Vagina (tissue), 2 donors: Measurements from ENCODE around the gene CCM2. TPM values are rescaled to one million over a fixed set of nuclear protein-coding genes. Genes with fewer than 3 reads are reported as not detected.
A peak's percentile ranks its signal among the peaks of the same experiment; 100 is the strongest.

Experiments used
- DNase-seq, 2 donors: peaks; one replicate each; pipeline ENCODE4 v3.0.0-alpha.2; 2017; ENCODE audit errors: extremely low spot score in 2 of 2
- H3K27ac ChIP-seq: fragments of 200-600 bp; sonication (generic); one replicate; pipeline ENCODE4 v1.5.1; 2019
- H3K27me3 ChIP-seq: fragments of 200-600 bp; sonication (generic); one replicate; pipeline ENCODE4 v1.5.1; 2019
- H3K36me3 ChIP-seq, 2 donors: fragments of 200-600 bp; sonication (generic); one replicate each; pipeline ENCODE4 v1.5.1; 2017 to 2019
- H3K4me1 ChIP-seq: fragments of 200-600 bp; sonication (generic); one replicate; pipeline ENCODE4 v1.5.1; 2019
- H3K4me3 ChIP-seq, 2 donors: fragments of 200-600 bp; sonication (generic); 1 replicate in 1 of 2; 2 replicates in 1 of 2; pipeline ENCODE4 v1.5.1; 2016 to 2019
- H3K9me3 ChIP-seq: fragments of 200-600 bp; sonication (generic); one replicate; pipeline ENCODE4 v1.5.1; 2019
- POLR2A ChIP-seq, 2 donors: fragments of 450-650 bp; IDR thresholded peaks; one replicate each; pipeline ENCODE4 v1.6.1; 2017; ENCODE audit warnings: antibody characterized with exemption in 2 of 2, mild to moderate bottlenecking in 2 of 2, moderate library complexity in 2 of 2
- POLR2AphosphoS5 ChIP-seq, 2 donors: sonication (generic); formaldehyde crosslinking; IDR thresholded peaks; one replicate each; pipeline ENCODE4 v1.9.0; 2017; ENCODE audit warnings: antibody characterized with exemption in 2 of 2, mild to moderate bottlenecking in 2 of 2, low read depth in 1 of 2; ENCODE audit not compliant: insufficient read depth in 1 of 2
- intact Hi-C: fragments of 100-400 bp; cut with DNase I; formaldehyde crosslinking; loops from one replicate; pipeline ENCODE4 v1.15.1; 2023
- total RNA-seq: library from RNA; depleted of rRNA; stranded (reverse); fragments of >200 nt; gene quantifications from one replicate; pipeline ENCODE4 v1.2.3, GENCODE V29; 2016
- TF ChIP-seq, protein P1 (sequence below), 3 experiments: fragments of 450-650 bp in 2 of 3; fragments of 200-600 bp in 1 of 3; sonication (generic) in 1 of 3; IDR thresholded peaks; one replicate each; pipeline ENCODE4 v1.5.1; 2017 to 2019; ENCODE audit warnings: antibody characterized with exemption in 3 of 3, mild to moderate bottlenecking in 2 of 3, moderate library complexity in 2 of 3

Gene CCM2
- total RNA-seq, 1 donor from 2014 or later, result 44.2 TPM

- intact Hi-C loops, result loop anchor here (10.0 kb wide), 2 partner anchors 98 to 408 kb away; partner anchors contain the start of genes DDX56 and PURB
- Histone ChIP-seq H3K27me3 (no peaks in the 10 kb centered on the region), H3K4me3 (no peak overlapping the region), H3K9me3 (no peaks in the 10 kb centered on the region), H3K4me1 (peaks cover 58% of the 10 kb centered on the region), H3K27ac (no peak overlapping the region), H3K36me3 (peaks cover 0 to 43% of the 10 kb centered on the region in 2 donors)
- TF ChIP-seq POLR2A (IDR thresholded peaks at IDR 0.05) (no peak), POLR2AphosphoS5 (IDR thresholded peaks at IDR 0.05; ENCODE audit: insufficient read depth in 1 of 2, low read depth in 1 of 2) (no peak)
- TF ChIP-seq, protein P1, sequence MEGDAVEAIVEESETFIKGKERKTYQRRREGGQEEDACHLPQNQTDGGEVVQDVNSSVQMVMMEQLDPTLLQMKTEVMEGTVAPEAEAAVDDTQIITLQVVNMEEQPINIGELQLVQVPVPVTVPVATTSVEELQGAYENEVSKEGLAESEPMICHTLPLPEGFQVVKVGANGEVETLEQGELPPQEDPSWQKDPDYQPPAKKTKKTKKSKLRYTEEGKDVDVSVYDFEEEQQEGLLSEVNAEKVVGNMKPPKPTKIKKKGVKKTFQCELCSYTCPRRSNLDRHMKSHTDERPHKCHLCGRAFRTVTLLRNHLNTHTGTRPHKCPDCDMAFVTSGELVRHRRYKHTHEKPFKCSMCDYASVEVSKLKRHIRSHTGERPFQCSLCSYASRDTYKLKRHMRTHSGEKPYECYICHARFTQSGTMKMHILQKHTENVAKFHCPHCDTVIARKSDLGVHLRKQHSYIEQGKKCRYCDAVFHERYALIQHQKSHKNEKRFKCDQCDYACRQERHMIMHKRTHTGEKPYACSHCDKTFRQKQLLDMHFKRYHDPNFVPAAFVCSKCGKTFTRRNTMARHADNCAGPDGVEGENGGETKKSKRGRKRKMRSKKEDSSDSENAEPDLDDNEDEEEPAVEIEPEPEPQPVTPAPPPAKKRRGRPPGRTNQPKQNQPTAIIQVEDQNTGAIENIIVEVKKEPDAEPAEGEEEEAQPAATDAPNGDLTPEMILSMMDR (IDR thresholded peaks at IDR 0.05), result no peak
- no peak for DNase-seq
Measured at GRCh38 chr7:44982970-44983369, 17.0 kb upstream of the CCM2 start.

DNA sequence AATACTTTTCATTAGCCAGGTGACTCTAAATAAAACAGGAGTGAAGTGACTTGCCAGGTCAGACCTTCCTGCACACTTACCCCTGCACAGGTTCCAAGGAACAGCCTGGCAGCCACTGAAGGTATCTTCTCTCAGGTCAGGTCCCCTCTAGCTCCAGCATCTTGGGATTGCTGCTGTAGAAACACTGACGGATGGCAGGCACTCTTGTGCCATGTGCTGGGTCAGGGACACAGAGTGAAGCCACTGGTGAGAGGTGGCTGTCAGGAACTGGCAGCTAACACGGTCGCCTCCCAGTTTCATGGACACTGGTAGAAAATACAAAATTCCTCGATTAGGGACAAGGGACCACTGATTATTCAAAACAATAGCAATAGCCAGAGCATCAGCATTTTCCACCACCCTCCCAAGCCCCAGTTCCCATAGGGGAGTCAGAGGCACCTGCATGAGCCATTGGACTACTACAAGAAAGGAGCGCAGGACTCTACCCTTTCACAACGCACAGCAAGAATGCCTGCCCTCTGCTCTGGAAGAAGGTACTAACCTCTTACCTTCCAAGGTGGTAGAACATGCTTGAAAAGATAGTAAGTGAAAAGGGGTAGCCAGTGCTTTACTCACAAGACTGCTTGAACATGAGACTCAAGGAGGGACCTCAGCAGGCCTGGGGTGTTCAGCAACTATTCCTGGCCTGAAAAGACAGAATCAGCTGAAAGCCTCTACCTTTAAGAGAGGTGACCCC lies 16.1 kb upstream of the CCM2 start:
- Histone ChIP-seq H3K4me1 (peaks cover 56% of the 10 kb centered on the region), H3K4me3 (no peak overlapping the region), H3K27ac (no peak overlapping the region), H3K27me3 (no peaks in the 10 kb centered on the region), H3K36me3 (peaks cover 0 to 43% of the 10 kb centered on the region in 2 donors), H3K9me3 (no peaks in the 10 kb centered on the region)
- intact Hi-C loops, result loop anchor here (10.0 kb wide), 2 partner anchors 99 to 409 kb away; partner anchors contain the start of genes DDX56 and PURB
- TF ChIP-seq POLR2A (IDR thresholded peaks at IDR 0.05), result no peak
- DNase-seq, result no peak

- intact Hi-C loops, result loop anchor here (10.0 kb wide), 2 partner anchors 100 to 410 kb away; partner anchors contain the start of genes DDX56 and PURB
Measured at GRCh38 chr7:44984478-44984758, 15.6 kb upstream of the CCM2 start.

DNA sequence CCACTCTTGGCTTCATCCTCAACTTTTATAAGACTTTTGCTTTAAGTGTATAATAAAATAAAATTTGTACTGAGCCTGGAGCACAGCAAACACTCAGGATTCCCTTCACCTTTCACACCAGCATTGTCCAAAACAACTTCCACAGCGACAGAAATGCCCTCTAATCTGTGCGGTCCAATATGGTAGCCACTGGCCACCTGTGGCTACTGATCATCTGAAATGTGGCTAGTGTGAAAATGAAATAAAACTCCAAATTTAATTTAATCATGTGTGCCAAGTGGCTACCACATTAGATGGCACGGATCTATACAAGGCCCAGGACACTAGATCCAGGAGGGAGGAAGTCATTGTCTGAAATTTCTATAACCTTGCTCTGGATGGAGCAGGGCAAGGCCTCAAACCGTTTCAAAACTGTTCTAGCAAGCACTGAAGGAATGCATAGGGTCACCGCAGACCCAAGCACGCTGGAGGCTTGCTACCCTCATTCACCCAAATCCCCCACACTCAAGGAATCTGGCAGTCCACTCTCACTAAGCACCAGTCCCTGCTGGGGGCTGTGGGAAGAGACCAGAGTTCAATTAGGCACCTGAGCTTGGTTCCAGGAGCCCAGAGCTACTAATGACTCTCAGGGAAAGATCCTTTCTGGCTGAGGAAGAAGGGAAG lies 14.8 kb upstream of the CCM2 start:
- DNase-seq, result no peak
- intact Hi-C loops, result loop anchor here (10.0 kb wide), 2 partner anchors 100 to 410 kb away; partner anchors contain the start of genes DDX56 and PURB
- peaks cover 0 to 43% of the 10 kb centered on the region in 2 donors for H3K36me3 ChIP-seq
- H3K27me3 ChIP-seq, result no peaks in the 10 kb centered on the region
- peak overlapping the region; percentile 59 to 67 for H3K4me3 ChIP-seq
- H3K9me3 ChIP-seq, result no peaks in the 10 kb centered on the region
- H3K4me1 ChIP-seq, result peaks cover 44% of the 10 kb centered on the region
- TF ChIP-seq, protein P1 (IDR thresholded peaks at IDR 0.05), result no peak
- no peak for TF ChIP-seq POLR2A (IDR thresholded peaks at IDR 0.05)
- no peak for TF ChIP-seq POLR2AphosphoS5 (IDR thresholded peaks at IDR 0.05; ENCODE audit: insufficient read depth in 1 of 2, low read depth in 1 of 2)
- H3K27ac ChIP-seq, result peak overlapping the region; percentile 95

More at GRCh38 chr7:44984478-44984758, 15.6 kb upstream of the CCM2 start:
- no peaks in the 10 kb centered on the region for H3K27me3 ChIP-seq
- no peaks in the 10 kb centered on the region for H3K9me3 ChIP-seq
- H3K36me3 ChIP-seq, result peaks cover 0 to 43% of the 10 kb centered on the region in 2 donors
- H3K4me3 ChIP-seq, result no peak overlapping the region
- DNase-seq, result no peak
- peaks cover 51% of the 10 kb centered on the region for H3K4me1 ChIP-seq
- no peak overlapping the region for H3K27ac ChIP-seq
- TF ChIP-seq, protein P1 (IDR thresholded peaks at IDR 0.05), result no peak
- TF ChIP-seq POLR2AphosphoS5 (IDR thresholded peaks at IDR 0.05; ENCODE audit: insufficient read depth in 1 of 2, low read depth in 1 of 2) (no peak), POLR2A (IDR thresholded peaks at IDR 0.05) (no peak)

DNA sequence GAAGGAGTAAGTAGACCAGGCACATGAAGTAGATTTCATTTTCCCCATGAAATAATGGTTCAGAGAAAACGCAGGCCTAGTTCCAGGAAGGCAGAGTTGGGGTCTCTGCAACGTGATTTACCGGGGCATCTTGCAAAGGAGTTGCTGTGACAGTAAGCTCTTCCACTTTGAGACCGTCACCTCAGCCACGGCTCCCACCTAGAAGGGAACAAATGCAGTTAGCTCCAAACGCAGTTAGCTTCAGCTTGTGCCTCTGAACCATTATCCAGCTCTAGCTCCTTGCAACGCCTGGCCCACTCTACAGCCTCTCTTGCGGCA lies 14.1 kb upstream of the CCM2 start:
- no peak for DNase-seq
- H3K27me3 ChIP-seq, result no peaks in the 10 kb centered on the region

More for the DNA sequence above, 14.1 kb upstream of the CCM2 start:
- TF ChIP-seq POLR2AphosphoS5 (IDR thresholded peaks at IDR 0.05; ENCODE audit: insufficient read depth in 1 of 2, low read depth in 1 of 2), result no peak
- TF ChIP-seq, protein P1 (IDR thresholded peaks at IDR 0.05), result no peak
- intact Hi-C loops, result loop anchor here (10.0 kb wide), 2 partner anchors 101 to 411 kb away; partner anchors contain the start of genes DDX56 and PURB
- Histone ChIP-seq H3K4me1 (peaks cover 38% of the 10 kb centered on the region), H3K36me3 (peaks cover 0 to 43% of the 10 kb centered on the region in 2 donors), H3K9me3 (no peaks in the 10 kb centered on the region), H3K4me3 (peak overlapping the region; percentile 59 to 67), H3K27ac (peak overlapping the region; percentile 95)
